GM06990 (cell line): ENCODE measurements around the gene C2orf76.

Source experiments
- DNase-seq: peaks from one replicate; pipeline ENCODE4 v3.0.0-alpha.2; 2011; ENCODE audit not compliant: insufficient read length; ENCODE audit errors: extremely low read depth
- H3K27me3 ChIP-seq: replicated peaks from 2 replicates; pipeline ENCODE4 v1.6.0; 2011; ENCODE audit warnings: low read length; ENCODE audit not compliant: control insufficient read depth, insufficient read depth
- H3K36me3 ChIP-seq: 2 replicates; pipeline ENCODE4 v1.5.1; 2011; ENCODE audit warnings: low read length; ENCODE audit not compliant: control insufficient read depth, insufficient read depth
- H3K4me3 ChIP-seq: replicated peaks from 2 replicates; pipeline ENCODE4 v1.5.1; 2011; ENCODE audit warnings: low read depth, mild to moderate bottlenecking, control low read depth, low read length
- TF ChIP-seq, protein P1 (sequence below): IDR thresholded peaks from 2 replicates; pipeline ENCODE4 v1.5.1; 2011; ENCODE audit warnings: low read length, control low read depth, mild to moderate bottlenecking, inconsistent platforms; ENCODE audit not compliant: insufficient read depth, poor library complexity, severe bottlenecking

The C2orf76 gene

DNA sequence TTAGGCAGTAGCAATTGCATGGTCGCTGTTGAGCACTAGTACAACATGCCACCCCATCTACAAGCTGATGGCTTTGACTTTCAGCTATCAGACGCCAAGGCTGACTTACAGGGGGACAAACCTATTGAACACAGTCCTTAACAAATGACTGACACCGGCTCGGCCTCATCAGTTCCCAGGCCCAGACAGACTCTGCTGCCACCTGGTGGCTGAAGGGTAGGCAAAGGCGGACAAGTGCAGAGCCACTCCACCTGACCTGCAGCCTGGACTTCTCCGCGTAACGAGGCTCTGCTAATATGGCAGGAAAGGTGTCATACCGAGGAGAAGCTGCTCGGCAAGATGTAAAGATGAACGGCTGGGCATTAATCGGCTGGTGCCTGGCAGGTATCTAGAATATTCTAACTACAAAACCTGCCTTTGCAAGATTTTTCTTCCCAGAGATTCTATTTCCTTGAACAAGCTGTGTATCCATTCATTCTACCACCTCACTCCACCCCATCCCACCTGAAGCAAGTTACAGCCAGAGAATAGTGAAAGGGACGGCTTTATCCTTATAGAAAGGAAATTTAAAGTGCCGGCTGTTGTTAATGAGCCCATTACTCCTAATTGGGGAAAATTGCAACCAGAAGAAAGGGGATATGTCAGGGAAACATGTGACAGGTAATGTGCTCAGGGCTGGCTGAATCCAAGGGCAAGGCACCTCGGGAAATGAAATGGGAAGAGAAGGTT is 75.6 kb downstream of the C2orf76 start:
- peak; percentile 32 for DNase-seq
- TF ChIP-seq, protein P1, sequence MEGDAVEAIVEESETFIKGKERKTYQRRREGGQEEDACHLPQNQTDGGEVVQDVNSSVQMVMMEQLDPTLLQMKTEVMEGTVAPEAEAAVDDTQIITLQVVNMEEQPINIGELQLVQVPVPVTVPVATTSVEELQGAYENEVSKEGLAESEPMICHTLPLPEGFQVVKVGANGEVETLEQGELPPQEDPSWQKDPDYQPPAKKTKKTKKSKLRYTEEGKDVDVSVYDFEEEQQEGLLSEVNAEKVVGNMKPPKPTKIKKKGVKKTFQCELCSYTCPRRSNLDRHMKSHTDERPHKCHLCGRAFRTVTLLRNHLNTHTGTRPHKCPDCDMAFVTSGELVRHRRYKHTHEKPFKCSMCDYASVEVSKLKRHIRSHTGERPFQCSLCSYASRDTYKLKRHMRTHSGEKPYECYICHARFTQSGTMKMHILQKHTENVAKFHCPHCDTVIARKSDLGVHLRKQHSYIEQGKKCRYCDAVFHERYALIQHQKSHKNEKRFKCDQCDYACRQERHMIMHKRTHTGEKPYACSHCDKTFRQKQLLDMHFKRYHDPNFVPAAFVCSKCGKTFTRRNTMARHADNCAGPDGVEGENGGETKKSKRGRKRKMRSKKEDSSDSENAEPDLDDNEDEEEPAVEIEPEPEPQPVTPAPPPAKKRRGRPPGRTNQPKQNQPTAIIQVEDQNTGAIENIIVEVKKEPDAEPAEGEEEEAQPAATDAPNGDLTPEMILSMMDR, result peak; percentile 82
- H3K36me3 ChIP-seq, result no peaks in the 10 kb centered on the region
- no peaks in the 10 kb centered on the region for H3K27me3 ChIP-seq
- H3K4me3 ChIP-seq, result no peak overlapping the region

DNA sequence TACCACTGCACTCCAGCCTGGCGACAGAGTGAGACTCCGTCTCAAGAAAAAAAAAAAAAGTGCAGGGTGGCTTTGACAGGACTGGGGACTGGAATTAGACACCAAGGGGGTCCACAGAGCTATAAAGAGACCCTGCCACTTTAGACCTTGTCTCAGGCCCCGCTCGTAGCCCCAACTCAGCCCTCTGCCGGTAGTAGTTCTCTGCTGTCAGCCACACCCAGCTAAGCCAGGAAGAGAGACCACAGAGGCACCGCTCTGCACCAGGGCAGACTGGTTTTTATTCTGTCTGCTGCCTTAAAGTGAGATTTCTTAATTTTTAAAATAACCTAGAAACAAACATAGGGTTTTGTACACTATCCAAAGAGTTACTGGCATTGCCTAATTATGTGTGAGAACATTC is 77.0 kb downstream of the C2orf76 start:
- H3K4me3 ChIP-seq, result no peak overlapping the region
- H3K36me3 ChIP-seq, result no peaks in the 10 kb centered on the region
- no peak for DNase-seq
- TF ChIP-seq, protein P1, result no peak
- no peaks in the 10 kb centered on the region for H3K27me3 ChIP-seq

DNA sequence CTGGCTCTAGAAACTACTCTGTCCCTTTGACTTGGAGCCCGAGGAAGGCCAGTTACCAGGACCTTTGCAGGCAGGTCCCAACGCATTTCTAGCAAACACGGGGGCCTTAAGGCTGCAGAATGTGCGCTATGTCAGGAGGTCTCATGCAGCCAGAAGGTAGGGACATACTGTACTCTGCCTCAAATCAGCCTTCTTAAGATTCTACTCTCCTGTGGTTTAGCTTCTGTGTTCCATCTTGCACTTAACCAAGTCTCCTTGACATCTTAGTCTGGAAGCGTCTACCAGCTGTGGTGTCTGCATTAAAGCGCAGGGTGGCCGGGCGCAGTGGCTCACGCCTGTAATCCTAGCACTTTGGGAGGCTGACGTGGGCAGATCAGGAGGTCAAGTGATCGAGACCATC is 77.5 kb downstream of the C2orf76 start:
- Histone ChIP-seq H3K36me3 (no peaks in the 10 kb centered on the region), H3K4me3 (no peak overlapping the region), H3K27me3 (no peaks in the 10 kb centered on the region)
- DNase-seq, result no peak
- TF ChIP-seq, protein P1, result no peak

DNA sequence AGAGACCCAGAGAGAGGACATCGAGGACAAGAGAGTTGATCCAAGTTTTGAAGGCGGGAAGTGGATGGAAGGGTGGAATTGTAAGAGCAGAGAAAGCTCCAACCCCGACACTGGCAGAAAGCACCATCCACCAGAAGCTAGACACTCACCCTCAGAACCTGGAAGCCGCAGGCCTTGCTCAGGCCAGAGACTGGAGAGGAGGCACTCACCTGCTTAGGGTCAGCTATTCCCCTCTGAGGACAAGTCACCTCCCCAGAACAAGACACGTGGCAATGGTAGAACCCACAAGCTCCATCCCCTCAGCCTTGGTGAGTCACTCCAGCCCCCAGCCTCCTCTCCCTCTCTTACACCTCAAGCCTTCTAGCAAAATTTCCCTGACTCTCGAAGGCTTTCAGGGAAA is 78.1 kb downstream of the C2orf76 start:
- H3K36me3 ChIP-seq, result no peaks in the 10 kb centered on the region
- H3K27me3 ChIP-seq, result no peaks in the 10 kb centered on the region
- TF ChIP-seq, protein P1, result no peak
- DNase-seq, result no peak
- H3K4me3 ChIP-seq, result no peak overlapping the region

DNA sequence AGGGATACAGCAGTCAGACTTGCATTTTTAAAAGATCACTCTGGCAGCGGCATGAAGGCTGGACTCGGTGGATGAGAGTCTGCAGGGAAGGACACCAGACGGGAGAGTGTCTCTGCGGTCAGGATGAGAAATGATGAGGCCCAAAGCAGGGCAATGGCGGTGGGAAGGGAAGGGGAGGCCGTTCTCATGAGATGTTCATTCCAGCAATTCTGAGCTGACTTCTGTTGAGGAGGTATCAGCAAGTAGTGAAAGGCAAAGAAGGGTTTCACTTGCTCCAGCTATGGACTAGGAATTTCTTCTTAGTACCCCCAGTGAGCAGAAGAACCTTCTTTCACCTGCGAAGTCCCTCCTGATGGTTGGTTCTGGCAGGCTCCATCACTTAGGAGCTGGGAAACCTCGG is 80.0 kb downstream of the C2orf76 start:
- H3K27me3 ChIP-seq, result no peaks in the 10 kb centered on the region
- TF ChIP-seq, protein P1, result no peak
- no peak overlapping the region for H3K4me3 ChIP-seq
- H3K36me3 ChIP-seq, result no peaks in the 10 kb centered on the region
- DNase-seq, result no peak
